Stimulated activated CD8-positive, alpha-beta memory T cell treated with anti-CD3 and anti-CD28 coated beads, Interleukin-12 subunit alpha, Interleukin-12 subunit beta, amount 100 ng/mL, for 1 hour (primary cell): ENCODE data around the gene PTPRN2.

ENCODE experiments used
- DNase-seq: peaks from one replicate; pipeline ENCODE4 v3.0.0-alpha.2; 2020; ENCODE audit warnings: low read depth

The PTPRN2 gene

DNA sequence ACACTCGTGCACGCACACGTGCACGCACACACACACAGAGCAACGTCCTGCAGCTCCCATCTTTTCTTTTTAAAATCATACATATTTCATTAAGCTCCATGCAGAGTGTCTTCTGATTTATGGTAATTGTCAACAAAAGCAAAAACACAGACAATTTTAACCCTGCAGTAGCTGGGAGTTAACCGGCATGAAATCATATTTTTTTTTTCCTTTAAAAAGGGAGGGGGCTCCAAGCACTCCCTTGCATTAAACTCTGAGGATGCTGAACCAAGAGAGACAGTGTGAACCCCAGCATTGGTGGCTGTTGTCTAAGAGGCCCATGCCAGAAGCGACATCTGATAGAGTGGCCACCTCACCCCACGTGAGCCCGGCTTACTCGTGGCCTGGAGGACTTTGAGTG is 708.2 kb downstream of the PTPRN2 start:
- no peak for DNase-seq

DNA sequence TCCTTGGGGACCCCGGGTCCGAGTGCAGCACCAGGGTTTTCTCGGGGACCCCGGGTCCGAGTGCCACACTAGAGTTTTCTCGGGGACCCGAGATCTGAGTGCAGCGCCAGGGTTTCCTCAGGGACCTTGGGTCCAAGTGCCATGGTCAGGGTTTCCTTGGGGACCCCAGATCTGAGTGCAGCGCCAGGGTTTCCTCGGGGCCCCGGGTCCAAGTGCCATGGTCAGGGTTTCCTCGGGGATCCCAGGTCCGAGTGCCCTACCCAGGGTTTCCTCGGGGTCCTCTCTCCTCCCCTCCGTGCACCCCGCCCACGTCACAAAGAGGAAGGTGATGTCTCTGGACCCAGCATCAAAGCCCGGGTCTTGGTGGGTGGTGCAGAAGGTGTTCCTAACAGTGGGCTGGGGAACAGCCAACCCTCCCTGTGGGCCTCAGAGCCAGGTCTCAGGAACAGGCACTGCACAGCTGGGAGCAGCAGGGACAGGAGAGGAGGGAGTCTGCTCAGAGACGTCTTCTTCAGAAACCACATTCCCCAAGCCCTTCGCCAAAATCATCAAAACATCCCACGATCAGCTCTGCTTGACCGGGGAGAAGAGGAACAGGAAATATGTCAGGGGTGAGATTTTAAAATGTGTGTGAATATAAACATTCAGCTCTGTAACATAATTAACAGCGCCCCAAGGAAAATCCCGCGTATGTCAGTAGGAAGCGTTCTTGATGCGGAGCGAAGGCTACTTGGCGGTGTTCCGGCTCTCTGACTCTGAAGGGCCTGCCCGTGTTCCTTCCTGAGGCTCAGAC is 710.1 kb downstream of the PTPRN2 start:
- no peak for DNase-seq

GRCh38 chr7:157876469-157877285 is 710.9 kb downstream of the PTPRN2 start:
- DNase-seq: no peak

DNA sequence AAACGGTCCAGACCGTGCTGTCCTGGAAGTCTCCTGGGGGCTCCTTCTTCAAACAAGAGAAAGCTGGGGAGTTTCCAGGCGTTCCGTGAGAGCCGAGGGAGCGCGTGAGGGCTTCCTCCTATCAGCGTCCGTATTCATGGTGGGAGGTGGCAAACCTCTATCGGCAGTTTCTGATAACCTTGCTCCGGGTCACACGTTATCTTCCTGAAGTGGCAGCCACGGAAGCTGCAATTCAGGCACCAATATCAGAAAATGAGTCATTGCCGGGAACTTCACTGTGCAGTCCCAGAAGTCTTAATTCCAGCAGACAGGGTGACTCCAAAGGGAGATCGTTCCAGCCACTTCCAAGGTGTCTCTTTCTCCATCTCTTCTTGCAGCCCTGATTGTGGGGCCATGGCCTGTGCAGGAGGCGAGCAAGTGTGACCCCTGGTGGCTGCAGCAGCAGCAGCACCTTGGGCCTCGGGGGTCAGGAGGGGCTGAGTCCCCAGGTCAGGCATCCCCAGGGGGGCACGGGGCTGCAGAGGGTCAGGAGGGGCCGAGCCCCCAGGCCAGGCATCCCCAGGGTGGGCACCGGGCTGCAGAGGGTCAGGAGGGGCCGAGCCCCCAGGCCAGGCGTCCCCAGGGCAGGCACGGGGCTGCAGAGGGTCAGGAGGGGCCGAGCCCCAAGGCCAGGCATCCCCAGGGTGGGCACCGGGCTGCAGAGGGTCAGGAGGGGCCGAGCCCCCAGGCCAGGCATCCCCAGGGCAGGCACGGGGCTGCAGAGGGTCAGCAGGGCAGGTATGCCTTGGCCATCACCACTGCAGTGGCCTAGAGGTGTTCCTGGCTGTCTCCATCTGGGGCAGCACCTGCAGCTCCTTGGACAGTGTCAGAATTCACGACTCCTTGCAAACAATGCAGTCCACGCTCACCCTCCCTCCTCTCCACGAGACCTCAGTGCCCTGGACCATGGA is 712.1 kb downstream of the PTPRN2 start:
- DNase-seq: no peak

GRCh38 chr7:157874870-157875229 is 712.8 kb downstream of the PTPRN2 start:
- no peak for DNase-seq

- DNase-seq: no peak
These were observed 713.3 kb downstream of the PTPRN2 start for GRCh38 chr7:157874208-157874816.

GRCh38 chr7:157873664-157874063 is 714.0 kb downstream of the PTPRN2 start:
- no peak for DNase-seq

DNA sequence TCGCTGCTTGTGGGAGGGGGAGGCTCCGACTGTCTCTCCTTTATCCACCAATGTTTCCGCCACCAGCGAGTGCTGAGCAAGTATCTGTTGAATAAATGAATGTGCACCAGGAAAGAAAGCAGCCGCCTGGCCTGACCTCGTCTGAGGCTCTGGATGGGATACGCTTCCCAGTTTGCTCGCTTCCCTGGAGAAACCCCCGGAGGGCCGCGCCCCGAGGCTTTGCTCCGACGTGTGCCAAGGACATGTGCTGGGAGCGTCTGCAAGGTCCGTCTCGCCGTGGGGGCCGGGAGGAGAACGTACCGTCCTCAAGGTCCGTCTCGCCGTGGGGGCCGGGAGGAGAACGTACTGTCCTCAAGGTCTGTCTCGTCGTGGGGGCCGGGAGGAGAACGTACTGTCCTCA is 714.4 kb downstream of the PTPRN2 start:
- DNase-seq: no peak

- no peak for DNase-seq
These were observed 715.2 kb downstream of the PTPRN2 start for GRCh38 chr7:157872447-157872846.

DNA sequence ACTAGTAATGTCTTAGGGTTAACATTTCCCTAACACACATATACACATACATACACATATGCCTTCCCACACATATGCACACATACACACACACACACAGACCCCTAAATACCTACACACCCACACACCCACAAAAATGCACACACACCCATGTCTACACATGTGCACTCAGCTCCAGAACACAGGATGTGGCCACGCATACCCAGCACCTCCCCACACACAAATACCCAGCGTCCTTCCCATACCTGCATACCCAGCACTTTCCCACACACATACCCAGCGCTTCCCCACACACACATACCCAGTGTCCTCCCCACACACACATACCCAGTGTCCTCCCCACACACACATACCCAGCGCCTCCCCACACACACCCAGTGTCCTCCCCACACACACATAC is 715.9 kb downstream of the PTPRN2 start:
- no peak for DNase-seq

- no peak for DNase-seq
These were observed 716.9 kb downstream of the PTPRN2 start for GRCh38 chr7:157870644-157871290.

GRCh38 chr7:157869793-157870192 is 717.8 kb downstream of the PTPRN2 start:
- DNase-seq: no peak

DNA sequence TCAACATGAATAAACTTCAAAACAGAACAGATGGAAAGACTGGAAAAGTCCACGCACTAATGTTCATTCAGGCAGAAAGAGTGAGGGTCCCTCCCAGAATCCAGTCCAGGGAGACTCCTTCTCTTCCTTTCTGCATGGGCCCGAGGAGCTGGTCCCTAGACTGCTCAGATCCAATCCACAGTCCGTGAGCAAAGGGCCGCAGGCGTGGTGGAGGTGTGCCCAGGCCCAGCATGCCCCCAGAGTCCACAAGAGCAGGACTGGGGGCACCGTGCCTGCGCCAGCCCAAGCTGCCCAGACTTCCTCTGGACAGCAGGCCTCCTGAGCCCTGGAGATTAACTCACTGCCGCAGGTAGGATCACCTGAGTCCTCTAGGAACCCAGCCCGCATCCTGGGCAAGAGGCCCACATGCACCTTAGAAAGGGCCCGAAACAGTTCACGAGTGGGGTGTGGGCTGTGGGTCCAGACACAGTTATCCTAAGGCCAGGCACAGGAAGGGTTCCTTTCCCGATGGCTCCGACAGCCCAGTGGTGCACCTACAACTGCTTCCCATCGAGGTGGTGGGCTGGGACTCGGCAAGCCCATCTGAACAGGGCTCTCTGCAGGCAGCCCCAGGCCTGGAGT is 719.8 kb downstream of the PTPRN2 start:
- DNase-seq: no peak

GRCh38 chr7:157866336-157866924 is 721.2 kb downstream of the PTPRN2 start:
- no peak for DNase-seq

- no peak for DNase-seq
These were observed 722.1 kb downstream of the PTPRN2 start for GRCh38 chr7:157865351-157866165.

DNA sequence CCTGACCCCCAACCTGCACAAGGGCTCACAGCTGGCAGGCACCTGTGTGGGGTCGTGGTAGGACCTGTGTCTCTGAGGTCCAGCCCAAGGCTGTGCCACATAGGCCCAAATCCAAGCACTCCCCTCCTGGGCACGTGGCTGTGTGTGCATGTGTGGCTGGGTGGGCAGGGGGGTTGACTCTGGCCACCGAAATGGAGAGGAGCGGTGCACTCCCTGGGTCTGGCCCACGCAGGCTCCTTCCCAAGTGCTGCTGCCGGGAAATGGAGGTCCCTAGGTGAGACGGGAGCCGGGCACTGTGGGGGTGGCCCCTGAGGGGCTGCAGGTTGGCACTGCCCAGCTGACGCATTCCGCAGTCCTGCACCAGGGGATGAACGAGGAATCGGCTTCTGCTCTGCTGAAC is 722.7 kb downstream of the PTPRN2 start:
- DNase-seq: no peak

DNA sequence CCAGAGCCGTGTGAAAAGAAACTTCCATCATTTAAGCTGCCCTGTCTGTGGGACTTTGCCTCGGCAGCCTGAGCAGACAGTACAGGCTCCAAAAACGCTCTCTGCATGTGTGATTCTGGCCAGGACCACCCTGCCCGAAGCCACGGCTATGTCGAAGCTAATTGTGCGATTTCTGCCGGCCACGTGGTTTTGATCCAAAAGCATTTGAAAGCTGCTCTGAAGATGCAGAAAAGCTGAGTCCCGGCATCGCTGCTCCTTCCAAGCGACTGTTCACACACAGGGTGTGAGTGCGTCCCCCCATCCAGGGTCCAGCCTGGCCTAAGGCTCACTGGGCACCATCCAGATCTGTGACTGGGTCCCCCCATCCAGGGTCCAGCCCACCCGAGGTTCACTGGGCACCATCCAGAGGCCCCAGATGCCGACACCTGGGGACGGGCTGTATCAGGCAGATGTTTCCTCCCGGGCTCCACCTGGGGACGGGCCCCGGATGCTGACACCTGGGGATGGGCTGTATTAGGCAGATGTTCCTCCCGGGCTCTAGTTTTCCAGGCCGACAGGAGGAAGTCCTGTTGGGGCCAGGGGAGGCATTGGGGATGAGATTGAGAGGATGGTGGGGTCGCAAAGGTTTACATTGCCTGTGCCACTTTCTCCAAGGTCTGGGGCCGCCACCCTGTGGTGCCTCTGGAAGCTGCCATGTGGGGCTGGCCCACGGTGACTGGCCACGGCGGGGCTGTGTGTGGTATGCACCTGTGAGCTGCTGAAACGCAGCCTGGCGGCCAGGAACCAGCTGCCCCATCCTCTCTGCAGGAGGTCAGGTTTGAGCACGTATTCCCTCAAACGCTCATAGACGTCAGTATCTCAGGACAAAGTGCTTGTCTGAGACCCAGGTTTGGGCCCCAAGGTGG is 723.5 kb downstream of the PTPRN2 start:
- DNase-seq: no peak

- no peak for DNase-seq
These were observed 724.4 kb downstream of the PTPRN2 start for GRCh38 chr7:157863176-157863575.

- no peak for DNase-seq
These were observed 724.9 kb downstream of the PTPRN2 start for GRCh38 chr7:157862731-157863130.
